B cell (primary cell): ENCODE measurements around the gene SMOC1. TPM values are rescaled to one million over a fixed set of nuclear protein-coding genes. Genes with fewer than 3 reads are reported as not detected.

Experiments
- ATAC-seq: fragments of 200-7000 bp; cut with Tn5 transposase; one replicate; pipeline ENCODE4 v1.10.0; 2021; ENCODE audit warnings: low read depth, mild to moderate bottlenecking, moderate number of reproducible peaks, moderate library complexity
- CTCF ChIA-PET: fragments of 350-600 bp; sonication (Branson Sonifier 250); formaldehyde crosslinking; loops from one replicate; lab custom pipeline; 2021; ENCODE audit warnings: antibody characterized with exemption, inconsistent platforms; lab: Charles Lee
- POLR2A ChIA-PET: fragments of 350-600 bp; sonication (Branson Sonifier 250); formaldehyde crosslinking; loops from one replicate; lab custom pipeline; 2021; ENCODE audit warnings: antibody characterized with exemption; lab: Charles Lee
- DNase-seq: peaks from one replicate; pipeline ENCODE4 v3.0.0; 2013
- H2AFZ ChIP-seq: 2 replicates; pipeline ENCODE4 v1.6.1; 2012; ENCODE audit warnings: mild to moderate bottlenecking, low read depth, low read length; ENCODE audit not compliant: insufficient read depth, poor library complexity, severe bottlenecking
- H3K27ac ChIP-seq, 2 donors: 1 replicate in 1 of 2; 2 replicates in 1 of 2; pipeline ENCODE4 v1.5.1; 2012 to 2013; ENCODE audit warnings: low read length in 2 of 2, mild to moderate bottlenecking in 2 of 2, moderate library complexity in 1 of 2
- H3K27me3 ChIP-seq, 4 experiments: fragments of 200-600 bp in 1 of 4; sonication (generic) in 1 of 4; replicated peaks in 1 of 4; 1 replicate in 2 of 4; 2 replicates in 2 of 4; pipeline versions ENCODE4 v1.6.1 to v1.7.0; 2013 to 2016; ENCODE audit warnings: low read length in 3 of 4, mild to moderate bottlenecking in 2 of 4, mixed read lengths in 1 of 4, moderate library complexity in 1 of 4; ENCODE audit not compliant: insufficient read depth in 4 of 4, control insufficient read depth in 3 of 4; ENCODE audit errors: control extremely low read depth in 1 of 4
- H3K36me3 ChIP-seq, 2 experiments: replicated peaks in 1 of 2; 1 replicate in 1 of 2; 2 replicates in 1 of 2; pipeline versions ENCODE4 v1.6.1 to v1.7.1; 2013; ENCODE audit warnings: low read length in 1 of 2; ENCODE audit not compliant: insufficient read depth in 2 of 2, control insufficient read depth in 1 of 2; ENCODE audit errors: control extremely low read depth in 1 of 2, extremely low read depth in 1 of 2
- H3K4me1 ChIP-seq, 2 donors: fragments of 200-600 bp in 1 of 2; sonication (generic) in 1 of 2; 1 replicate in 1 of 2; 2 replicates in 1 of 2; pipeline versions ENCODE4 v1.5.1 to v1.6.1; 2013 to 2017; ENCODE audit warnings: low read length in 2 of 2; ENCODE audit not compliant: control insufficient read depth in 2 of 2, insufficient read depth in 2 of 2
- H3K4me2 ChIP-seq: replicated peaks from 2 replicates; pipeline ENCODE3; 2012; ENCODE audit warnings: mild to moderate bottlenecking, low read depth, low read length; ENCODE audit not compliant: poor library complexity, severe bottlenecking
- H3K4me3 ChIP-seq, 5 experiments: fragments of 200-600 bp in 1 of 5; sonication (generic) in 1 of 5; 1 replicate in 3 of 5; 2 replicates in 2 of 5; pipeline versions ENCODE4 v1.5.1 to v1.7.0; 2011 to 2016; ENCODE audit warnings: low read length in 4 of 5, mild to moderate bottlenecking in 4 of 5, low read depth in 2 of 5, control low read depth in 1 of 5, moderate library complexity in 1 of 5; ENCODE audit not compliant: insufficient read depth in 1 of 5; ENCODE audit errors: control extremely low read depth in 1 of 5, extremely low read depth in 1 of 5
- H3K79me2 ChIP-seq: fragments of 200-600 bp; sonication (generic); one replicate; pipeline ENCODE4 v1.6.0; 2016; ENCODE audit warnings: low read length; ENCODE audit not compliant: control insufficient read depth, insufficient read depth
- H3K9ac ChIP-seq: fragments of 200-600 bp; sonication (generic); 2 replicates; pipeline ENCODE4 v1.6.1; 2017; ENCODE audit warnings: mild to moderate bottlenecking, low read length, moderate library complexity
- H3K9me3 ChIP-seq, 3 donors: one replicate each; pipeline versions ENCODE4 v1.6.1 to v1.7.1; 2013; ENCODE audit warnings: low read length in 2 of 3; ENCODE audit not compliant: control insufficient read depth in 2 of 3, insufficient read depth in 1 of 3; ENCODE audit errors: control extremely low read depth in 1 of 3
- H4K20me1 ChIP-seq: 2 replicates; pipeline ENCODE4 v1.6.0; 2012; ENCODE audit warnings: mild to moderate bottlenecking, low read length; ENCODE audit not compliant: insufficient read depth, control insufficient read depth, poor library complexity, severe bottlenecking
- H3K27ac Mint-ChIP-seq: one replicate; pipeline ENCODE4 v1.8.0; 2021; ENCODE audit warnings: mixed read lengths
- H3K27me3 Mint-ChIP-seq: one replicate; pipeline ENCODE4 v1.8.0; 2021; ENCODE audit warnings: mixed read lengths
- H3K4me1 Mint-ChIP-seq: one replicate; pipeline ENCODE4 v1.8.0; 2021; ENCODE audit warnings: mixed read lengths
- H3K4me3 Mint-ChIP-seq: one replicate; pipeline ENCODE4 v1.8.0; 2021; ENCODE audit warnings: mixed read lengths
- H3K9me3 Mint-ChIP-seq: one replicate; pipeline ENCODE4 v1.8.0; 2022; ENCODE audit warnings: mixed read lengths; ENCODE audit not compliant: insufficient read depth
- EZH2 ChIP-seq: IDR thresholded peaks from 2 replicates; pipeline ENCODE4 v1.6.1; 2012; ENCODE audit warnings: borderline replicate concordance, low read depth, mild to moderate bottlenecking, moderate library complexity, low read length; ENCODE audit not compliant: insufficient read depth, poor library complexity, severe bottlenecking
- WGBS: methylation state at CpG from one replicate; pipeline ENCODE4 v1.1.5; 2013; ENCODE audit warnings: missing lambda C conversion rate; ENCODE audit not compliant: insufficient coverage; 5-methylcytosine and 5-hydroxymethylcytosine counted together
- intact Hi-C: fragments of 100-400 bp; cut with micrococcal nuclease; formaldehyde crosslinking; loops from one replicate; pipeline ENCODE4 v1.10.0; 2022
- polyA plus RNA-seq: library from polyadenylated mRNA; depleted of rRNA; stranded (reverse); fragments of >200 nt; gene quantifications from 2 replicates; pipeline ENCODE4 v1.2.3, GENCODE V29; 2012
- total RNA-seq, 2 donors: library from RNA; stranded (reverse); fragments of 120-200 nt in 1 of 2; gene quantifications; 1 replicate in 1 of 2; 2 replicates in 1 of 2; pipeline versions ENCODE4 v1.2.3 to v1.2.4, GENCODE V29; 2013 to 2022
- TF ChIP-seq, protein P1 (sequence below): fragments of 200-600 bp; IDR thresholded peaks from one replicate; pipeline ENCODE4 v1.8.0; 2022; ENCODE audit warnings: antibody characterized with exemption, mild to moderate bottlenecking

The SMOC1 gene
- total and polyA plus RNA-seq, 2 donors (not counting 1 experiment from before 2014, with no cell fraction given), result 0.04 to 0.84 TPM

DNA sequence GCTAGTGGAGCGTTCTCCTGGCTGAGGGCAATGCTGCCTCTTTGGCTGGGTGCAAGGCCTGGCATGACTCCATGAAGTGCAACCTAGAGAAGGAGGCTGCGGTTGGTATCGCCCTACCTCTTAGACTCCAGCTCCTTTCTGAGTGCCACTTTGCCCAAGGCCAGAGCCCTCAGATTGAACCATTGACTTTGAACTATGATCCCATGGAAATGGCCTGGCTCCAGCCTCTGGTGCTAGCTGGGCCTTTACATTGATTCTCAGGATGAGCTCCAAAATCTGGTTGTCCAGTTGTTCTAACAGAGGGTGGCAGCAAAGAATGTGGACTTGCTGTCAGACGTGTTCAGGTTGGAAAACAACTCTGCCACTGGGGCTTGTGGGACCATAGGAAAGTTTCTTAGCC is 16.1 kb upstream of the SMOC1 start:
- DNase-seq (no peak), ATAC-seq (no peak)
- Mint-ChIP-seq H3K27me3 (peaks cover 40% of the 10 kb centered on the region), H3K9me3 (peaks cover 8% of the 10 kb centered on the region), H3K4me3 (no peak overlapping the region), H3K27ac (no peak overlapping the region), H3K4me1 (no peaks in the 10 kb centered on the region)
- peaks cover 0 to 13% (median 1%) of the 10 kb centered on the region in 4 experiments for H3K27me3 ChIP-seq
- no peak overlapping the region for H3K4me3 ChIP-seq
- H4K20me1 ChIP-seq, result no peaks in the 10 kb centered on the region
- ChIA-PET POLR2A (no interaction called here), CTCF (no interaction called here)
- no peak overlapping the region for H2AFZ ChIP-seq
- H3K9ac ChIP-seq, result no peak overlapping the region
- WGBS, result 88% methylated on average over 4 of the region's 4 CpGs
- no peaks in the 10 kb centered on the region for H3K36me3 ChIP-seq
- H3K9me3 ChIP-seq, result peaks cover 0 to 10% (median 5%) of the 10 kb centered on the region in 3 donors
- TF ChIP-seq EZH2, result no peak
- TF ChIP-seq, protein P1, sequence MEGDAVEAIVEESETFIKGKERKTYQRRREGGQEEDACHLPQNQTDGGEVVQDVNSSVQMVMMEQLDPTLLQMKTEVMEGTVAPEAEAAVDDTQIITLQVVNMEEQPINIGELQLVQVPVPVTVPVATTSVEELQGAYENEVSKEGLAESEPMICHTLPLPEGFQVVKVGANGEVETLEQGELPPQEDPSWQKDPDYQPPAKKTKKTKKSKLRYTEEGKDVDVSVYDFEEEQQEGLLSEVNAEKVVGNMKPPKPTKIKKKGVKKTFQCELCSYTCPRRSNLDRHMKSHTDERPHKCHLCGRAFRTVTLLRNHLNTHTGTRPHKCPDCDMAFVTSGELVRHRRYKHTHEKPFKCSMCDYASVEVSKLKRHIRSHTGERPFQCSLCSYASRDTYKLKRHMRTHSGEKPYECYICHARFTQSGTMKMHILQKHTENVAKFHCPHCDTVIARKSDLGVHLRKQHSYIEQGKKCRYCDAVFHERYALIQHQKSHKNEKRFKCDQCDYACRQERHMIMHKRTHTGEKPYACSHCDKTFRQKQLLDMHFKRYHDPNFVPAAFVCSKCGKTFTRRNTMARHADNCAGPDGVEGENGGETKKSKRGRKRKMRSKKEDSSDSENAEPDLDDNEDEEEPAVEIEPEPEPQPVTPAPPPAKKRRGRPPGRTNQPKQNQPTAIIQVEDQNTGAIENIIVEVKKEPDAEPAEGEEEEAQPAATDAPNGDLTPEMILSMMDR, result no peak
- intact Hi-C loops, result no loop called here
- H3K79me2 ChIP-seq, result no peaks in the 10 kb centered on the region
- no peaks in the 10 kb centered on the region for H3K4me1 ChIP-seq
- H3K4me2 ChIP-seq, result no peak overlapping the region
- H3K27ac ChIP-seq, result no peak overlapping the region

- ATAC-seq (no peak), DNase-seq (no peak)
- Histone ChIP-seq H3K4me3 (no peak overlapping the region), H3K9ac (no peak overlapping the region), H3K79me2 (no peaks in the 10 kb centered on the region), H3K27ac (no peak overlapping the region), H3K9me3 (peaks cover 0 to 11% (median 5%) of the 10 kb centered on the region in 3 donors), H2AFZ (no peak overlapping the region), H3K36me3 (no peaks in the 10 kb centered on the region), H4K20me1 (no peaks in the 10 kb centered on the region), H3K4me1 (no peaks in the 10 kb centered on the region), H3K27me3 (peaks cover 0 to 14% (median 1%) of the 10 kb centered on the region in 4 experiments), H3K4me2 (no peak overlapping the region)
- Mint-ChIP-seq H3K27ac (no peak overlapping the region), H3K9me3 (peaks cover 10% of the 10 kb centered on the region), H3K27me3 (peaks cover 53% of the 10 kb centered on the region), H3K4me3 (no peak overlapping the region), H3K4me1 (no peaks in the 10 kb centered on the region)
- 87% methylated on average over 7 of the region's 8 CpGs for WGBS
- no peak for TF ChIP-seq EZH2
- TF ChIP-seq, protein P1, result no peak
- ChIA-PET CTCF (interaction anchor here (0.6 kb wide), 1 partner anchor 542 kb away, joined by 3 read pairs; no protein-coding TSS in a partner anchor), POLR2A (no interaction called here)
- intact Hi-C loops, result no loop called here
These were observed 13.4 kb upstream of the SMOC1 start for GRCh38 chr14:69865701-69866365.
